Ectodermal cell (in vitro differentiated cells): ENCODE measurements around the gene KIFAP3.

ENCODE experiments used
- H3K27ac ChIP-seq: 2 replicates; pipeline ENCODE4 v1.7.0; 2013; ENCODE audit warnings: mild to moderate bottlenecking, low read depth, low read length; ENCODE audit not compliant: insufficient read depth, poor library complexity, severe bottlenecking
- H3K27me3 ChIP-seq: 2 replicates; pipeline ENCODE4 v1.7.0; 2013; ENCODE audit warnings: mild to moderate bottlenecking, low read length; ENCODE audit not compliant: insufficient read depth, control insufficient read depth, poor library complexity, severe bottlenecking
- H3K36me3 ChIP-seq: one replicate; pipeline ENCODE4 v1.7.0; 2013; ENCODE audit warnings: low read length; ENCODE audit not compliant: control insufficient read depth, insufficient read depth
- H3K4me1 ChIP-seq: one replicate; pipeline ENCODE4 v1.7.0; 2013; ENCODE audit warnings: low read length; ENCODE audit not compliant: control insufficient read depth, insufficient read depth
- H3K4me3 ChIP-seq: 2 replicates; pipeline ENCODE4 v1.7.0; 2013; ENCODE audit warnings: low read depth, low read length, control low read depth; ENCODE audit not compliant: insufficient read depth
- H3K9me3 ChIP-seq: 2 replicates; pipeline ENCODE4 v1.7.0; 2013; ENCODE audit warnings: mild to moderate bottlenecking, low read length, moderate library complexity; ENCODE audit not compliant: control insufficient read depth
- WGBS, 2 experiments: methylation state at CpG; one replicate each; pipeline ENCODE4 v1.1.7; 2013; ENCODE audit warnings: missing lambda C conversion rate in 2 of 2; 5-methylcytosine and 5-hydroxymethylcytosine counted together

The KIFAP3 gene

GRCh38 chr1:169892176-169892926 is 182.1 kb downstream of the KIFAP3 start:
- H3K4me3 ChIP-seq, result peak overlapping the region; percentile 85
- H3K27ac ChIP-seq, result no peak overlapping the region
- WGBS, 2 experiments, result 84 to 86% methylated on average over 8 of the region's 8 CpGs
- no peaks in the 10 kb centered on the region for H3K9me3 ChIP-seq
- H3K36me3 ChIP-seq, result no peaks in the 10 kb centered on the region
- H3K27me3 ChIP-seq, result no peaks in the 10 kb centered on the region
- peaks cover 5% of the 10 kb centered on the region for H3K4me1 ChIP-seq

GRCh38 chr1:169891539-169891885 is 183.0 kb downstream of the KIFAP3 start:
- H3K4me3 ChIP-seq, result no peak overlapping the region
- H3K4me1 ChIP-seq, result peaks cover 5% of the 10 kb centered on the region
- WGBS, 2 experiments, result 88 to 100% methylated on average over 1 of the region's 2 CpGs
- H3K36me3 ChIP-seq, result no peaks in the 10 kb centered on the region
- H3K27me3 ChIP-seq, result no peaks in the 10 kb centered on the region
- H3K9me3 ChIP-seq, result no peaks in the 10 kb centered on the region
- H3K27ac ChIP-seq, result no peak overlapping the region

GRCh38 chr1:169890761-169891538 is 183.5 kb downstream of the KIFAP3 start:
- WGBS, 2 experiments, result 90 to 92% methylated on average over 5 of the region's 5 CpGs
- no peak overlapping the region for H3K27ac ChIP-seq
- peaks cover 5% of the 10 kb centered on the region for H3K4me1 ChIP-seq
- no peaks in the 10 kb centered on the region for H3K36me3 ChIP-seq
- H3K4me3 ChIP-seq, result no peak overlapping the region
- H3K9me3 ChIP-seq, result no peaks in the 10 kb centered on the region
- H3K27me3 ChIP-seq, result no peaks in the 10 kb centered on the region

GRCh38 chr1:169889871-169890270 is 184.6 kb downstream of the KIFAP3 start:
- Histone ChIP-seq H3K27me3 (no peaks in the 10 kb centered on the region), H3K27ac (no peak overlapping the region), H3K4me3 (no peak overlapping the region), H3K4me1 (peaks cover 5% of the 10 kb centered on the region), H3K36me3 (no peaks in the 10 kb centered on the region), H3K9me3 (no peaks in the 10 kb centered on the region)
- 97 to 100% methylated on average over 2 of the region's 2 CpGs for WGBS, 2 experiments

- Histone ChIP-seq H3K4me1 (peaks cover 5% of the 10 kb centered on the region), H3K9me3 (no peaks in the 10 kb centered on the region), H3K36me3 (no peaks in the 10 kb centered on the region), H3K27me3 (no peaks in the 10 kb centered on the region), H3K27ac (no peak overlapping the region), H3K4me3 (no peak overlapping the region)
- 100% methylated on average over 1 to 2 of the region's 2 CpGs for WGBS, 2 experiments
These were observed 187.6 kb downstream of the KIFAP3 start for GRCh38 chr1:169886931-169887330.

- Histone ChIP-seq H3K27me3 (no peaks in the 10 kb centered on the region), H3K4me1 (peaks cover 5% of the 10 kb centered on the region), H3K36me3 (no peaks in the 10 kb centered on the region), H3K4me3 (no peak overlapping the region), H3K27ac (no peak overlapping the region), H3K9me3 (no peaks in the 10 kb centered on the region)
- WGBS, 2 experiments, result 83% methylated on average over 1 of the region's 1 CpG; no CpG with 5 or more reads in 1 of the 2 experiments
These were observed 188.1 kb downstream of the KIFAP3 start for GRCh38 chr1:169886422-169886821.

- H3K36me3 ChIP-seq, result no peaks in the 10 kb centered on the region
- H3K4me3 ChIP-seq, result no peak overlapping the region
- 79 to 93% methylated on average over 1 to 2 of the region's 2 CpGs for WGBS, 2 experiments
- H3K4me1 ChIP-seq, result no peaks in the 10 kb centered on the region
- no peak overlapping the region for H3K27ac ChIP-seq
- no peaks in the 10 kb centered on the region for H3K9me3 ChIP-seq
- H3K27me3 ChIP-seq, result no peaks in the 10 kb centered on the region
These were observed 189.3 kb downstream of the KIFAP3 start for GRCh38 chr1:169885207-169885606.

- H3K27me3 ChIP-seq, result no peaks in the 10 kb centered on the region
- H3K9me3 ChIP-seq, result no peaks in the 10 kb centered on the region
- no peak overlapping the region for H3K27ac ChIP-seq
- no peak overlapping the region for H3K4me3 ChIP-seq
- no peaks in the 10 kb centered on the region for H3K36me3 ChIP-seq
- H3K4me1 ChIP-seq, result no peaks in the 10 kb centered on the region
These were observed 189.9 kb downstream of the KIFAP3 start for GRCh38 chr1:169884634-169885033.

GRCh38 chr1:169882039-169882511 is 192.4 kb downstream of the KIFAP3 start:
- Histone ChIP-seq H3K36me3 (no peaks in the 10 kb centered on the region), H3K27me3 (no peaks in the 10 kb centered on the region), H3K9me3 (no peaks in the 10 kb centered on the region), H3K27ac (no peak overlapping the region), H3K4me1 (no peaks in the 10 kb centered on the region), H3K4me3 (no peak overlapping the region)
- 96 to 97% methylated on average over 20 of the region's 20 CpGs for whole genome bisulfite sequencing, 2 experiments

GRCh38 chr1:169879034-169879840 is 195.3 kb downstream of the KIFAP3 start:
- peaks cover 8% of the 10 kb centered on the region for H3K36me3 ChIP-seq
- H3K9me3 ChIP-seq, result no peaks in the 10 kb centered on the region
- 80 to 82% methylated on average over 4 of the region's 4 CpGs for WGBS, 2 experiments
- H3K27me3 ChIP-seq, result no peaks in the 10 kb centered on the region
- no peak overlapping the region for H3K4me3 ChIP-seq
- H3K4me1 ChIP-seq, result no peaks in the 10 kb centered on the region
- H3K27ac ChIP-seq, result no peak overlapping the region
